Smooth muscle cell (in vitro differentiated cells): ENCODE results near the gene PVALEF. TPM values are rescaled to one million over a fixed set of nuclear protein-coding genes. Genes with fewer than 3 reads are reported as not detected.

ENCODE experiments used
- DNase-seq: peaks from one replicate; lab custom pipeline; 2025; ENCODE audit not compliant: unreplicated experiment; lab: John Stamatoyannopoulos, UW
- H2AFZ ChIP-seq: fragments of 200-600 bp; sonication (generic); 2 replicates; pipeline ENCODE4 v1.6.0; 2016; ENCODE audit warnings: antibody characterized with exemption, low read depth, mild to moderate bottlenecking
- H3F3A ChIP-seq: fragments of 200-600 bp; sonication (generic); 2 replicates; pipeline ENCODE4 v1.6.0; 2017; ENCODE audit warnings: antibody characterized with exemption, low read depth
- H3K27ac ChIP-seq: fragments of 200-600 bp; sonication (generic); 2 replicates; pipeline ENCODE4 v1.5.1; 2016; ENCODE audit warnings: low read depth, mild to moderate bottlenecking
- H3K27me3 ChIP-seq: fragments of 200-600 bp; sonication (generic); 2 replicates; pipeline ENCODE4 v1.6.1; 2016; ENCODE audit warnings: low read depth, mild to moderate bottlenecking
- H3K36me3 ChIP-seq: fragments of 200-600 bp; sonication (generic); 2 replicates; pipeline ENCODE4 v1.5.1; 2016; ENCODE audit warnings: low read depth
- H3K4me1 ChIP-seq: fragments of 200-600 bp; sonication (generic); 2 replicates; pipeline ENCODE4 v1.5.1; 2016; ENCODE audit warnings: low read depth
- H3K4me2 ChIP-seq: fragments of 200-600 bp; sonication (generic); 2 replicates; pipeline ENCODE4 v1.6.0; 2016; ENCODE audit warnings: mild to moderate bottlenecking
- H3K4me3 ChIP-seq: fragments of 200-600 bp; sonication (generic); 2 replicates; pipeline ENCODE4 v1.5.1; 2016; ENCODE audit warnings: mild to moderate bottlenecking
- H3K79me2 ChIP-seq: fragments of 200-600 bp; sonication (generic); 2 replicates; pipeline ENCODE4 v1.6.0; 2016; ENCODE audit warnings: low read depth, mild to moderate bottlenecking
- H3K9ac ChIP-seq: fragments of 200-600 bp; sonication (generic); 2 replicates; pipeline ENCODE4 v1.6.0; 2016; ENCODE audit warnings: low read depth
- H3K9me3 ChIP-seq: fragments of 200-600 bp; sonication (generic); replicated peaks from 2 replicates; pipeline ENCODE4 v1.5.1; 2016; ENCODE audit warnings: low read depth
- H4K20me1 ChIP-seq: fragments of 200-600 bp; sonication (generic); 2 replicates; pipeline ENCODE4 v1.6.0; 2016; ENCODE audit warnings: low read depth
- WGBS: methylation state at CpG from one replicate; pipeline ENCODE4 v1.1.7; 2016; ENCODE audit warnings: low lambda C conversion rate; 5-methylcytosine and 5-hydroxymethylcytosine counted together
- polyA plus RNA-seq: library from polyadenylated mRNA; unstranded; fragments of >200 nt; fragmentation: Nextera tagmentation; extraction: Ambion mirVana; gene quantifications from 2 replicates; pipeline ENCODE4 v1.2.1, GENCODE V29; 2016
- total RNA-seq: library from RNA; depleted of rRNA; stranded (reverse); fragments of >200 nt; gene quantifications from 2 replicates; pipeline ENCODE4 v1.2.3, GENCODE V29; 2014
- TF ChIP-seq, protein P1 (sequence below): fragments of 200-600 bp; sonication (generic); IDR thresholded peaks from 2 replicates; pipeline ENCODE4 v1.5.1; 2017; ENCODE audit warnings: borderline replicate concordance, mild to moderate bottlenecking, antibody characterized with exemption; ENCODE audit not compliant: insufficient read depth, poor library complexity, severe bottlenecking

The PVALEF gene
- total and polyA plus RNA-seq, 2 experiments from 2014 or later: not detected

GRCh38 chr17:81208651-81209050 lies 43.3 kb downstream of the PVALEF start:
- TF ChIP-seq, protein P1, sequence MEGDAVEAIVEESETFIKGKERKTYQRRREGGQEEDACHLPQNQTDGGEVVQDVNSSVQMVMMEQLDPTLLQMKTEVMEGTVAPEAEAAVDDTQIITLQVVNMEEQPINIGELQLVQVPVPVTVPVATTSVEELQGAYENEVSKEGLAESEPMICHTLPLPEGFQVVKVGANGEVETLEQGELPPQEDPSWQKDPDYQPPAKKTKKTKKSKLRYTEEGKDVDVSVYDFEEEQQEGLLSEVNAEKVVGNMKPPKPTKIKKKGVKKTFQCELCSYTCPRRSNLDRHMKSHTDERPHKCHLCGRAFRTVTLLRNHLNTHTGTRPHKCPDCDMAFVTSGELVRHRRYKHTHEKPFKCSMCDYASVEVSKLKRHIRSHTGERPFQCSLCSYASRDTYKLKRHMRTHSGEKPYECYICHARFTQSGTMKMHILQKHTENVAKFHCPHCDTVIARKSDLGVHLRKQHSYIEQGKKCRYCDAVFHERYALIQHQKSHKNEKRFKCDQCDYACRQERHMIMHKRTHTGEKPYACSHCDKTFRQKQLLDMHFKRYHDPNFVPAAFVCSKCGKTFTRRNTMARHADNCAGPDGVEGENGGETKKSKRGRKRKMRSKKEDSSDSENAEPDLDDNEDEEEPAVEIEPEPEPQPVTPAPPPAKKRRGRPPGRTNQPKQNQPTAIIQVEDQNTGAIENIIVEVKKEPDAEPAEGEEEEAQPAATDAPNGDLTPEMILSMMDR: no peak
- Histone ChIP-seq H3K27ac (no peak overlapping the region), H3K4me1 (no peaks in the 10 kb centered on the region), H3F3A (no peaks in the 10 kb centered on the region), H3K4me3 (no peak overlapping the region), H2AFZ (no peak overlapping the region), H3K4me2 (no peak overlapping the region), H4K20me1 (peaks cover 12% of the 10 kb centered on the region), H3K36me3 (no peaks in the 10 kb centered on the region), H3K79me2 (no peaks in the 10 kb centered on the region), H3K9me3 (no peaks in the 10 kb centered on the region), H3K27me3 (no peaks in the 10 kb centered on the region), H3K9ac (no peak overlapping the region)
- no peak for DNase-seq
- 97% methylated on average over 9 of the region's 10 CpGs for WGBS

GRCh38 chr17:81209141-81209540 lies 43.8 kb downstream of the PVALEF start:
- Histone ChIP-seq H3F3A (no peaks in the 10 kb centered on the region), H3K4me2 (no peak overlapping the region), H4K20me1 (peaks cover 12% of the 10 kb centered on the region), H3K4me3 (no peak overlapping the region), H3K4me1 (no peaks in the 10 kb centered on the region), H3K27ac (no peak overlapping the region), H2AFZ (no peak overlapping the region), H3K9ac (no peak overlapping the region), H3K9me3 (no peaks in the 10 kb centered on the region), H3K27me3 (no peaks in the 10 kb centered on the region), H3K79me2 (no peaks in the 10 kb centered on the region), H3K36me3 (no peaks in the 10 kb centered on the region)
- WGBS: over 99% methylated on average over 14 of the region's 16 CpGs
- TF ChIP-seq, protein P1: no peak
- no peak for DNase-seq

DNA sequence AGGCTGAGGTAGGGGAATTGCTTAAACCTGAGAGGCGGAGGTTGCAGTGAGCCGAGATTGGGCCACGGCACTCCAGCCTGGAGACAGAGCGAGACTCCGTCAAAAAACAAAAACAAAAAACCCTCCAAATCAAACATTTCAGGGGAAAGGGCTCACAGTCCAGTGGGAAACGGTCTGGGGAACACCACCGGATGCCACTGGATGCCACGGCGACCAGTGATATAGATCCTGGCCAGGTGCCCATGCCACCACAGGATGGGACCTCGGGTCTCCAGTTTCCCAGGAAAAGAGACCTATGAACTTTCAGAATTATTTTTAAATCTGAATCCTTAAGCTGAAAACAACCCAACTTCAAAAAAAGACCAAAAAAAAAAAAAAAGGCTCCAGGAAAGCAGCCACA lies 45.2 kb downstream of the PVALEF start:
- no peaks in the 10 kb centered on the region for H3F3A ChIP-seq
- no peak overlapping the region for H3K27ac ChIP-seq
- H3K9me3 ChIP-seq: no peaks in the 10 kb centered on the region
- no peaks in the 10 kb centered on the region for H3K79me2 ChIP-seq
- TF ChIP-seq, protein P1: no peak
- DNase-seq: no peak
- H4K20me1 ChIP-seq: peaks cover 12% of the 10 kb centered on the region
- no peak overlapping the region for H3K4me2 ChIP-seq
- no peak overlapping the region for H3K9ac ChIP-seq
- H3K36me3 ChIP-seq: no peaks in the 10 kb centered on the region
- H3K4me1 ChIP-seq: no peaks in the 10 kb centered on the region
- WGBS: 98% methylated on average over 10 of the region's 10 CpGs
- no peaks in the 10 kb centered on the region for H3K27me3 ChIP-seq
- H2AFZ ChIP-seq: no peak overlapping the region
- H3K4me3 ChIP-seq: no peak overlapping the region

- Histone ChIP-seq H3K79me2 (no peaks in the 10 kb centered on the region), H4K20me1 (peaks cover 12% of the 10 kb centered on the region), H3K27ac (no peak overlapping the region), H3K4me3 (no peak overlapping the region), H3K27me3 (no peaks in the 10 kb centered on the region), H3K4me1 (no peaks in the 10 kb centered on the region), H3K4me2 (no peak overlapping the region), H3F3A (no peaks in the 10 kb centered on the region), H2AFZ (no peak overlapping the region), H3K9me3 (no peaks in the 10 kb centered on the region), H3K36me3 (no peaks in the 10 kb centered on the region), H3K9ac (no peak overlapping the region)
- WGBS: 64% methylated on average over 14 of the region's 14 CpGs
- TF ChIP-seq, protein P1: no peak
- DNase-seq: no peak
Observed at GRCh38 chr17:81210868-81211267, 45.6 kb downstream of the PVALEF start.
